ENCODE data around the gene PIN4. TPM values are rescaled to one million over a fixed set of nuclear protein-coding genes. Genes with fewer than 3 reads are reported as not detected.
"Not testable (repeated sequence)": the region's sequence is repeated elsewhere in the genome, so short reads cannot be mapped to it uniquely, and the experiment has no call there.

The PIN4 gene
- total RNA-seq, 2 donors from 2014 or later, result 3.1 to 4.9 TPM

DNA sequence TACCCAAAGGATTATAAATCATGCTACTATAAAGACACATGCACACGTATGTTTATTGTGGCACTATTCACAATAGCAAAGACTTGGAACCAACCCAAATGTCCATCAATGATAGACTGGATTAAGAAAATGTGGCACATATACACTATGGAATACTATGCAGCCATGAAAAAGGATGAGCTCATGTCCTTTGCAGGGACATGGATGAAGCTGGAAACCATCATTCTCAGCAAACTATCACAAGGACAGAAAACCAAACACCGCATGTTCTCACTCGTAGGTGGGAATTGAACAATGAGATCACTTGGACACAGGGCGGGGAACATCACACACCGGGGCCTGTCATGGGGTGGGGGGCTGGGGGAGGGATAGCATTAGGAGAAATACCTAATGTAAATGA lies 5.3 kb upstream of the PIN4 start:
- not testable (repeated sequence) for DNase-seq (ENCODE audit: low spot score in 2 of 2); ATAC-seq; H3K36me3 Mint-ChIP-seq; H3K9me3 Mint-ChIP-seq; H3K27ac Mint-ChIP-seq

DNA sequence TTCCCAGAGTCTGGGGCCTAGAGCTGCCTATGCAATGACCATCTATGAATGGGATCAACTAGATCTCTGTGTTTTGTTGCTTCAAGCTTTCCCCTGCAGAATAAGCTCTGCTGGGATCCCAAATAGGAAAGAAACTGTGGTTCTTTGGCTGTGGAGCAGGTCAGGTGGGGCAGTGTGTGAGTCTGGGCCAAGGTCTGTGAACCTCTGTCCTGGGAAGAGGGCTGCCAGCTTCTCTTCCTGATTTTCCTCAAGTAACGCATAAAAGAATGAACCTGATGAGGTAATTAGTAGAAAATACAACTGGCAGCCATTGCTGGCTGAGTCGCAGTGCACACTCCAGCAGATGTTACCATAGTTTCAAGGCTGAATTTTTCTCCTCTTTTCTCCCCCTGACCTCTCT lies 4.6 kb upstream of the PIN4 start:
- Mint-ChIP-seq H3K27ac (no peak overlapping the region), H3K9me3 (peaks cover 0 to 3% of the 10 kb centered on the region in 2 donors), H3K36me3 (no peaks in the 10 kb centered on the region)
- no peak for ATAC-seq
- no peak for DNase-seq (ENCODE audit: low spot score in 2 of 2)

DNA sequence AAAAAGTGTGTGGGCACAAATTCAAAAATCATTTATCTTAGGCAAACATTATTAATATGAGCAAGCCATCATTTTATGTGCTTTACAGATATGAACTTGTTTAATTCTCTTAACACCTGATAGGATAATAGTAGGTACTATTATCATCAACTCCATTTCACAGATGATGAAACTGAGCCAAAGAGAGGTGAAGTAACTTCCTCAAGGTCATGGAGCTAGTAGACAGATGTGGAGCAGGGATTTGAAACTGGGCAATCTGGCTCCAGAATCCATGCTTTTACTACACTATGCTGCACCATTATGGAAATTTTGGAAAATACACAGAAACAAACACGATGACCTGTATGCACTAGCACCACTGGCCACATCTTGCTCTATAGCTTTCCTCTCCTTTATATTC lies 1.0 kb upstream of the PIN4 start:
- ATAC-seq, result no peak
- no peaks in the 10 kb centered on the region for H3K36me3 Mint-ChIP-seq

DNA sequence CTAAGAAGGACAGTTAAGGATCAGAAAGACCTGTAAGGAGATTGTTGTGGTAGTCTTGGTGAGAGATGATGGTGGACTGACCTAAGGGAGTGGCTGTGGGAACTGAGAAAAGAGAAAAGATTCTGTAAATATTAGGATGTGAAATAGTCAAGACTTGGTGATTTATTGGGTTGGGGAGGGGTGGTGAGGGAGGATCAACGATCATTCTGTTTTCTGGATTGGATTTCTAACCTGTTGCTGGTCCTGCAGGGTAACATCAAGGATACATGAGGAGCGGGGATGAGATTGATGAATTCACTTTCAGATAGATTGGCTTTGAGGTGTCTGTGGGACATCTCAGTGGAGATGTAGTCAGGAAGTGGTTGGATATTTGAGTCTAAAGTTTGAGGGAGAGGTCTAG lies 1.4 kb downstream of the PIN4 start:
- ATAC-seq, result no peak
- Mint-ChIP-seq H3K36me3 (no peaks in the 10 kb centered on the region), H3K27ac (no peak overlapping the region), H3K9me3 (no peaks in the 10 kb centered on the region)
- DNase-seq (ENCODE audit: low spot score in 2 of 2), result no peak

More for the DNA sequence above, 1.0 kb upstream of the PIN4 start:
- no peak for DNase-seq (ENCODE audit: low spot score in 2 of 2)
- no peak overlapping the region for H3K27ac Mint-ChIP-seq
- peaks cover 0 to 3% of the 10 kb centered on the region in 2 donors for H3K9me3 Mint-ChIP-seq

- no peak overlapping the region for H3K27ac Mint-ChIP-seq
- ATAC-seq (no peak), DNase-seq (ENCODE audit: low spot score in 2 of 2) (no peak)
- H3K9me3 Mint-ChIP-seq, result no peaks in the 10 kb centered on the region
- peaks cover 8% of the 10 kb centered on the region in 2 donors for H3K36me3 Mint-ChIP-seq
These were observed 20.4 kb downstream of the PIN4 start for GRCh38 chrX:72201836-72202536.

DNA sequence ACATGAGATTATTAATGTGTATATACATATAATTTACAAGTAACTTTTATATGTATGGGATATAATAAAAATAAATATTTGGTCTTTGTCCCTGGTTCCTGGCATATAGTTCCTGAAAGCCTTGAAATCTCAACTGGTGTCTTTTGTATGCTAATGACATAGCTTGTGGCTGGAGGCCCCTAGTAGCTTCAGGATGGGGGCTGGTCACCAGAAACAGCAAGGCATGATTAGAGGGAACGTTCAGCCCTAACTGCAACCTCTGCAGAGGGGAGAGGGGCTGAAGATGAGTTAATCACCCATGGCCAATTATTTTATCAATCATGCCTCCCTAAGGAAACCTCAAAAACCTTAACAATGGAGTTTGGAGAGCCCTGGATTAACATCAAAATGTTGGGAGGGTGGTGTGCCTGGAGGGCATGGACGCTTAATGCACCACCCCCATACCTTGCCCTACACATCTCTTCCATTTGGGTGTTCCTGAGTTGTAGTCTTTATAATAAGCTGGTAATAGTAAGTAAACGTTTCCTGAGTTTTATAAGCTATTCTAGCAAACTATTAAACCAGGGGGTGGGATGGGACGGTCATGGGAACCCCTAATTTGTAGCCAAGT lies 21.3 kb downstream of the PIN4 start:
- ATAC-seq, result no peak
- Mint-ChIP-seq H3K9me3 (no peaks in the 10 kb centered on the region), H3K36me3 (peaks cover 15 to 17% of the 10 kb centered on the region in 2 donors)

GRCh38 chrX:72203421-72203820 lies 21.9 kb downstream of the PIN4 start:
- Mint-ChIP-seq H3K27ac (no peak overlapping the region), H3K36me3 (peaks cover 15 to 23% of the 10 kb centered on the region in 2 donors), H3K9me3 (no peaks in the 10 kb centered on the region)
- ATAC-seq (peak in 1 of 2 donors; percentile 13), DNase-seq (ENCODE audit: low spot score in 2 of 2) (no peak)

More for the DNA sequence above, 21.3 kb downstream of the PIN4 start:
- H3K27ac Mint-ChIP-seq, result no peak overlapping the region
- DNase-seq (ENCODE audit: low spot score in 2 of 2), result no peak

- ATAC-seq (no peak), DNase-seq (ENCODE audit: low spot score in 2 of 2) (no peak)
- Mint-ChIP-seq H3K9me3 (no peaks in the 10 kb centered on the region), H3K36me3 (peaks cover 22 to 31% of the 10 kb centered on the region in 2 donors), H3K27ac (no peak overlapping the region)
These were observed 24.1 kb downstream of the PIN4 start for GRCh38 chrX:72205706-72206105.

GRCh38 chrX:72207366-72207765 lies 25.8 kb downstream of the PIN4 start:
- Mint-ChIP-seq H3K27ac (no peak overlapping the region), H3K36me3 (peaks cover 22 to 31% of the 10 kb centered on the region in 2 donors), H3K9me3 (no peaks in the 10 kb centered on the region)
- ATAC-seq (no peak), DNase-seq (ENCODE audit: low spot score in 2 of 2) (no peak)

GRCh38 chrX:72208126-72208800 lies 26.7 kb downstream of the PIN4 start:
- no peak for DNase-seq (ENCODE audit: low spot score in 2 of 2)
- ATAC-seq, result no peak
- Mint-ChIP-seq H3K9me3 (no peaks in the 10 kb centered on the region), H3K36me3 (peaks cover 22 to 31% of the 10 kb centered on the region in 2 donors), H3K27ac (no peak overlapping the region)

GRCh38 chrX:72216973-72217372 lies 35.4 kb downstream of the PIN4 start:
- H3K36me3 Mint-ChIP-seq, result peaks cover 0 to 9% of the 10 kb centered on the region in 2 donors
- H3K27ac Mint-ChIP-seq, result no peak overlapping the region
- DNase-seq (ENCODE audit: low spot score in 2 of 2), result no peak
- H3K9me3 Mint-ChIP-seq, result no peaks in the 10 kb centered on the region
- no peak for ATAC-seq

GRCh38 chrX:72220375-72220774 lies 38.8 kb downstream of the PIN4 start:
- H3K27ac Mint-ChIP-seq; DNase-seq (ENCODE audit: low spot score in 2 of 2); ATAC-seq; H3K36me3 Mint-ChIP-seq; H3K9me3 Mint-ChIP-seq: not testable (repeated sequence)

DNA sequence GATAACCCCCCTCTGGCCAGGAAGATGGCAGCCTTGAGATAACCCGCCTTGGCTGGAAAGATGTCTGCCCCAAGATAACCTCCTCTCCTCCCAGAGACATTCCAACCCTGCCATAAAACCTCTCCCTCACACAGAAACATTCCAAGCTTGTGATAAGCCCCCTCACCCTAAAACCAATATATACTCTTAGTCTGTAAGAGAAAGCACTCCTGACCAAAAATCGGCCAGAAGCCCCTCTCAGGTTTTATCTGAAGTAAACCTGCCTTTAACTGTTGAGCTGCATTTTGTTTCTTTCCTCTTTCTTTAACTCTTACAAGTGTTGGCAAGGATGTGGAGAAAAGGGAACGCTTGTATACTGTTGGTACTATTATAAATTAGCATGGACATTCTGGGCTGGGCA lies 48.7 kb downstream of the PIN4 start:
- ATAC-seq (no peak), DNase-seq (ENCODE audit: low spot score in 2 of 2) (no peak)
- no peaks in the 10 kb centered on the region for H3K9me3 Mint-ChIP-seq
- H3K36me3 Mint-ChIP-seq, result no peaks in the 10 kb centered on the region
- no peak overlapping the region for H3K27ac Mint-ChIP-seq

DNA sequence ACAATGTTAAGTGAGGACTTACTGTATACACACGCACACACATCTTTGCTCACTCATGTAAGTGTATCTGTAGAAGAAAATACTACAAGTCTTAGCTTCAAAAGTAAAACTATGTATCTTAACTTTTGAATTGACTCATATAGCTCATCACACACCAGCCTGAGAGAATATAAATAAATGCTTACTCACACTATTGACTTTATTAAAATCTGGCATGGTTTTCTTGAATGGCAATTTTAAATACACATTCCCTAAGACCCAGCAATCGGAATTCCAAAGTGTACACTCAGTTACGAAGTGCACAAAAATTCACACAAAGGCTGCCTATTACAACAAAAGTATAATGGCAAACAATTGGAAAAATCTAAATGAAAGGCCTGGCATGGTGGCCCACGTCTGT lies 55.3 kb downstream of the PIN4 start:
- Mint-ChIP-seq H3K9me3 (no peaks in the 10 kb centered on the region), H3K36me3 (peaks cover 10 to 11% of the 10 kb centered on the region in 2 donors), H3K27ac (no peak overlapping the region)
- ATAC-seq, result no peak
- DNase-seq (ENCODE audit: low spot score in 2 of 2), result no peak

- DNase-seq (ENCODE audit: low spot score in 2 of 2) (no peak), ATAC-seq (no peak)
- Mint-ChIP-seq H3K27ac (peak overlapping the region in 1 of 2 donors; percentile 75), H3K9me3 (no peaks in the 10 kb centered on the region), H3K36me3 (peaks cover 10 to 11% of the 10 kb centered on the region in 2 donors)
These were observed 56.6 kb downstream of the PIN4 start for GRCh38 chrX:72238183-72238582.

GRCh38 chrX:72238721-72239475 lies 57.3 kb downstream of the PIN4 start, which contains the start of gene ERCC6L:
ERCC6L (minus strand) TSS chrX:72239027; CDS start chrX:72238911, 116 bp downstream.
- ATAC-seq, result peak; percentile 97 to 98
- H3K27ac Mint-ChIP-seq, result peak within 1 kb of the TSS; percentile 50 to 75
- no peaks in the 10 kb centered on the region for H3K9me3 Mint-ChIP-seq
- peak; percentile 81 to 85 for DNase-seq (ENCODE audit: low spot score in 2 of 2)
- H3K36me3 Mint-ChIP-seq, result peaks cover 10 to 11% of the 10 kb centered on the region in 2 donors

DNA sequence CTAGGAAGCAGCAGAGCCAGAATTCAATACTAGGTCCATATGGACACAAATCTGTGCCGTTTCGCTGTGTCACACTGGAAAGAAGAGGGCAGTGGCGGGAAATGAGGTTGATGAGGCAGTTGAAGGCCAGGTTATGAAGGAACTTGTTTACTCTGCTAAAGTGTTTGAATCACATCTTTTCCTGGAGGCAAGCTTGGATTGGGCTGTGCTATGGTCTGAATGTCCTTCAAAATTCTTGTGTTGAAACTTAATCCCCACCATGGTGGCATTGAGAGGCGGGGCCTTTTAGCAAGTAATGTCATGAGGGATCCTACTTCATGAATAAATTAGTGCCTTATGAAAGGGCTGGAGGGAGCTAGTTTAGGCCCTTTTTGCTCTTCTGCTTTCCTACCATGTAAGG lies 59.4 kb downstream of the PIN4 start:
- DNase-seq (ENCODE audit: low spot score in 2 of 2), result no peak
- no peaks in the 10 kb centered on the region for H3K9me3 Mint-ChIP-seq
- H3K36me3 Mint-ChIP-seq, result peaks cover 7 to 10% of the 10 kb centered on the region in 2 donors
- ATAC-seq, result no peak
- H3K27ac Mint-ChIP-seq, result no peak overlapping the region
